Measurements from ENCODE around the gene NANOS2.

DNA sequence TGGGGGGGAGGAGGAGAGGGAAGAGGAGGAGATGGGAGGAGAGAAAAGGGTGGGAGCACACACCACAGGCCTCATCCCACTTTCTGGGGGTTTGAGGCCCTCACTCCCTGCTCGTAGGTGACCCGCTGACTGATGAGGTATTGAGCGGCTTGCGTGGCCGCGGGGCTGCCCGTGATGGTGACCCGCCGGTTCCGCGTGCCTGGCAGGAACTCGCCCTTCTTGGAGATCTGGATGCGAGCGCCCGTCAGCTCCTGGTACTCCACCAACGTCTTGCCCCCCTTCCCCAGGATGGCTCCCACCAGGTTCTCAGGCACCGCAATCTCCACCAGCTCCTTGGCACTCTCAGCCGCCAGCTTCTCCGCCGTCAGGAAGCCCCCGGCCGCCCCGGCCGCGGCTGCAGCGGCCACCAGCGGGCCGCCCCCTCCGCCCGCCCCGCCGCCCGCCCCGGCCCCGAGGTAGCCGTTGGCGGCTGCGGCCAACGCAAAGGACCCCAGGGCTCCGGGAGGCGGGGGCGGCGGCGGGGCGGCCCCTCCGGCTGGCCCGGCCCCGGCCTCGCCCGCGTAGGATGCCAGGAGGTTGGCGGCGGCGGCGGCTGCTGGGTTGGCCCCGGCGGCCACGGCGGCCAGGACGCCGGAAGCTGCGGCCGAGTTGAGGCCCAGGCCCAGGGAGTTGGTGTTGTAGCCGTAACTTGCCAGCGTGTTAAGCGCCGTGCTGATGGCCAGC is 25.4 kb upstream of the NANOS2 start:
- TF ChIP-seq, protein P1, sequence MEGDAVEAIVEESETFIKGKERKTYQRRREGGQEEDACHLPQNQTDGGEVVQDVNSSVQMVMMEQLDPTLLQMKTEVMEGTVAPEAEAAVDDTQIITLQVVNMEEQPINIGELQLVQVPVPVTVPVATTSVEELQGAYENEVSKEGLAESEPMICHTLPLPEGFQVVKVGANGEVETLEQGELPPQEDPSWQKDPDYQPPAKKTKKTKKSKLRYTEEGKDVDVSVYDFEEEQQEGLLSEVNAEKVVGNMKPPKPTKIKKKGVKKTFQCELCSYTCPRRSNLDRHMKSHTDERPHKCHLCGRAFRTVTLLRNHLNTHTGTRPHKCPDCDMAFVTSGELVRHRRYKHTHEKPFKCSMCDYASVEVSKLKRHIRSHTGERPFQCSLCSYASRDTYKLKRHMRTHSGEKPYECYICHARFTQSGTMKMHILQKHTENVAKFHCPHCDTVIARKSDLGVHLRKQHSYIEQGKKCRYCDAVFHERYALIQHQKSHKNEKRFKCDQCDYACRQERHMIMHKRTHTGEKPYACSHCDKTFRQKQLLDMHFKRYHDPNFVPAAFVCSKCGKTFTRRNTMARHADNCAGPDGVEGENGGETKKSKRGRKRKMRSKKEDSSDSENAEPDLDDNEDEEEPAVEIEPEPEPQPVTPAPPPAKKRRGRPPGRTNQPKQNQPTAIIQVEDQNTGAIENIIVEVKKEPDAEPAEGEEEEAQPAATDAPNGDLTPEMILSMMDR (IDR thresholded peaks at IDR 0.05): no peak
- TF ChIP-seq POLR2A (IDR thresholded peaks at IDR 0.05): no peak

All from adrenal gland (tissue), 5 donors.